ENCODE measurements around the gene UNC13D. TPM values are rescaled to one million over a fixed set of nuclear protein-coding genes. Genes with fewer than 3 reads are reported as not detected.
A peak's percentile ranks its signal among the peaks of the same experiment; 100 is the strongest.

The UNC13D gene
- total and polyA plus RNA-seq, 10 donors: 36.4 to 187 (median 120) TPM

DNA sequence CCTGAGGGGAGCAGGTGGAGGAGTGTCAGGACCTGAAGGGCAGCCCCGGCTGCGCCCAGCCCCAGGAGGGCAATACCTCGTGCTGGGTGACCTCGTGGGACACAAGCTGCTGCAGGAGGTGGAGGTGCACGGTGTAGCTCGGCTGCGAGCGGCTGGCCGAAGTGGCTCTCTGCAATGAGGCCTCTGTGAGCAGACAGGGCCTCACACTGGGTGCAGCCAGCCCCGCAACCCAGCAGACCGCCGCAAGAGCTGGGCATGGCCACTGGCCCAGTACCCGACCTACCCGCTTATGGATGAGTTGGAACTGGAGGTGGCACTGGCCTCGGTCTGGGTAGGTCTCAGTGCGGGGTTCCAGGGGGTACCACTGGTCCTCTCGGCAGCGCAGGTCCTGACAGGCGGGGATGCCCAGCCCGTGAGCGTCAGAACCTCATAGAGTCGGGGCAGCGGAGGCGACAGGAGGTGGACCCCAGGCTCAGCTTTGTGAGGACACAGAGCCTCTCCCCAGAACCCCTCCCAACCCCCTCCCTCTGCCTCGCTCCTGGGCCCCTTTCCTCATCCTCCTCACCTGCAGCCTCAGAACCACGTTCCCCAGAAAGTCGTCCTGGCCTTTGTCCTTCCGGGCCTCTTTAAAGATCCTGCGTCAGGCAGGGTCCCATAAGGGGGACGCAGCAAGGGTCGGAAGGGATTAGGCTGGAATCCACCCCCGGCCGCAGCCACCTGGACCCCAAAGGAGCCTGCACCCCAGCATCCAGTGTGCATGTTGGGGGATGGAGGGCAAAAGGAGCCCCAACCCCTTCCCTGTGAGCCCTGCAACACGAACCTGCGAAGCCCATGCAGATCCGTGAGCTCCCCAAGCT, 4.0 kb downstream of the UNC13D start:
- Histone ChIP-seq H3K4me3 (no peak overlapping the region), H3K27ac (peak overlapping the region in 3 of 8 donors; percentile 10 to 56 (median 24)), H3K27me3 (replicated peaks in 1 of 7) (no peaks in the 10 kb centered on the region), H3K4me1 (peaks cover 19 to 100% (median 65%) of the 10 kb centered on the region in 6 donors), H3K36me3 (peaks cover 0 to 78% (median 53%) of the 10 kb centered on the region in 6 donors), H3K9me3 (no peaks in the 10 kb centered on the region)
- TF ChIP-seq POLR2AphosphoS5 (IDR thresholded peaks at IDR 0.05): peak in 1 of 3 donors; percentile 31
- TF ChIP-seq, protein P1, sequence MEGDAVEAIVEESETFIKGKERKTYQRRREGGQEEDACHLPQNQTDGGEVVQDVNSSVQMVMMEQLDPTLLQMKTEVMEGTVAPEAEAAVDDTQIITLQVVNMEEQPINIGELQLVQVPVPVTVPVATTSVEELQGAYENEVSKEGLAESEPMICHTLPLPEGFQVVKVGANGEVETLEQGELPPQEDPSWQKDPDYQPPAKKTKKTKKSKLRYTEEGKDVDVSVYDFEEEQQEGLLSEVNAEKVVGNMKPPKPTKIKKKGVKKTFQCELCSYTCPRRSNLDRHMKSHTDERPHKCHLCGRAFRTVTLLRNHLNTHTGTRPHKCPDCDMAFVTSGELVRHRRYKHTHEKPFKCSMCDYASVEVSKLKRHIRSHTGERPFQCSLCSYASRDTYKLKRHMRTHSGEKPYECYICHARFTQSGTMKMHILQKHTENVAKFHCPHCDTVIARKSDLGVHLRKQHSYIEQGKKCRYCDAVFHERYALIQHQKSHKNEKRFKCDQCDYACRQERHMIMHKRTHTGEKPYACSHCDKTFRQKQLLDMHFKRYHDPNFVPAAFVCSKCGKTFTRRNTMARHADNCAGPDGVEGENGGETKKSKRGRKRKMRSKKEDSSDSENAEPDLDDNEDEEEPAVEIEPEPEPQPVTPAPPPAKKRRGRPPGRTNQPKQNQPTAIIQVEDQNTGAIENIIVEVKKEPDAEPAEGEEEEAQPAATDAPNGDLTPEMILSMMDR (IDR thresholded peaks at IDR 0.05 in 8 of 11, conservative IDR thresholded peaks at IDR 0.05 in 3 of 11): no peak
- no peak for TF ChIP-seq POLR2A (IDR thresholded peaks at IDR 0.05)
- intact Hi-C loops (cut with DNase I; ENCODE audit: low total_unique reads): no loop called here
- DNase-seq: peak; percentile 76
- WGBS, 5 donors: 91 to 97% (median 93%) methylated on average over 20 to 36 of the region's 36 CpGs

DNA sequence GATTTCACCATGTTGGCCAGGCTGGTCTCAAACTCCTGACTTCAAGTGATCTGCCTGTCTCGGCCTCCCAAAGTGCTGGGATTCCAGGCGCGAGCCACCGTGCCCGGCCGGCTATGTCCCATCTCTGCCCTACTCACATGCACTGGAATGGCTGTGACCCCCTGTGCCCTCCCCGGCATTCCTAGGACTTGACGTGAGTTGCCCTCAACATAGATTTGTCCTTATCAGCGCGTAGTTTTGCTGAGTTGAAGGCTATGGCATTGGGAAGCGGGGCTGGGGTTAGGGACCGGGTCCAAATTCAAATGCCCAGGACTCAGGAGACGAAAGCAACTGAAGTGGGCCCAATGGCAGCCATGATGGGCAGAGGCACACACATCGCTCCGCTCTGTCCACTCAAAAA, 5.8 kb downstream of the UNC13D start:
- peaks cover 18 to 100% (median 62%) of the 10 kb centered on the region in 6 donors for H3K4me1 ChIP-seq
- peak overlapping the region in 5 of 8 donors; percentile 33 to 91 (median 44) for H3K27ac ChIP-seq
- peak; percentile 47 to 53 (median 51) for TF ChIP-seq POLR2AphosphoS5 (IDR thresholded peaks at IDR 0.05)
- TF ChIP-seq, protein P1 (IDR thresholded peaks at IDR 0.05 in 8 of 11, conservative IDR thresholded peaks at IDR 0.05 in 3 of 11): no peak
- intact Hi-C loops (cut with DNase I; ENCODE audit: low total_unique reads): no loop called here
- 70 to 89% (median 82%) methylated on average over 15 of the region's 15 CpGs for WGBS, 5 donors
- no peaks in the 10 kb centered on the region for H3K27me3 ChIP-seq (replicated peaks in 1 of 7)
- H3K4me3 ChIP-seq: no peak overlapping the region
- H3K36me3 ChIP-seq: peaks cover 0 to 96% (median 70%) of the 10 kb centered on the region in 6 donors
- peak; percentile 80 for DNase-seq
- H3K9me3 ChIP-seq: no peaks in the 10 kb centered on the region

DNA sequence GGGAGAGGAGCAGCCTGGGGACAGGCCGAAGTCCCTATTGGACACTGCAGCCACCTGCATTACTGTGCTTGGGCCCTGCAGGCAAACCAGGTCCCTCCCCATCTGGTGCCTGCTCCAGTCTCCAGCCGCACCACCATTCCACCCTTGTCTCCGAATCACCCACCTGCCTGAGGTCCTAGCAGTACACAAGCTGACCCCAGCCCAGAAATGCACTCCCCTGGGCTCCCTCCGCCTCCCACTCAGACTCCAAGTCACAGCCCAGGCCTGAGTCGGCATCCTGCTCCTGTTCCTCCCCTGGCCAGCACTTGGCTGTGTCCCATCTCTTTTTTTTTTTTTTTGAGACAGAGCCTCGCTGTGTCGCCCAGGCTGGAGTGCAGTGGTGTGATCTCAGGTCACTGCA, 6.3 kb downstream of the UNC13D start:
- Histone ChIP-seq H3K27me3 (replicated peaks in 1 of 7) (no peaks in the 10 kb centered on the region), H3K36me3 (peaks cover 0 to 100% (median 74%) of the 10 kb centered on the region in 6 donors), H3K27ac (peak overlapping the region in 6 of 8 donors; percentile 33 to 91 (median 40)), H3K4me1 (peaks cover 18 to 100% (median 62%) of the 10 kb centered on the region in 6 donors), H3K9me3 (no peaks in the 10 kb centered on the region), H3K4me3 (no peak overlapping the region)
- WGBS, 5 donors: 70 to 85% (median 81%) methylated on average over 7 of the region's 7 CpGs
- intact Hi-C loops (cut with DNase I; ENCODE audit: low total_unique reads): no loop called here
- no peak for TF ChIP-seq POLR2A (IDR thresholded peaks at IDR 0.05)
- TF ChIP-seq, protein P1 (IDR thresholded peaks at IDR 0.05 in 8 of 11, conservative IDR thresholded peaks at IDR 0.05 in 3 of 11): no peak
- no peak for TF ChIP-seq POLR2AphosphoS5 (IDR thresholded peaks at IDR 0.05)
- DNase-seq: no peak

DNA sequence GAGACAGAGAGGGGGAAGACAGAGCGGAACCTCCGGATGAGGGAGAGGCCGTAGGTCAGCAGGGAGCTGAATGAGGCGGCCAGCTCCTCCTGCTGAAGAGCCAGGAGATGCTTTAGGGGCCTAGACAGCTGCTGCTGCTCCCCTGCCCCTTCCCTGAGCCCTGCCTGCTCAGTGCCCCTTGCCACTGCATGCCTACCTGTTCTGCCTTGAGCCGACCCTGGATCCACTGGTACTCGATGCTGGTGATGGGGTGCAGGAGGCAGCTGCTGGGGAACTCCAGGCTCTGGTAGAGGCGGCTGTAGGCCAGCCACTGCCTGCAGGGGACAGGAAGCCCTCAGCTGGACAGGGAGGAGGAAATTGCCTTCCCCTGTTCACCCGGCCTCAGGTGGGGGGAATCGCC, 7.6 kb downstream of the UNC13D start:
- Histone ChIP-seq H3K27me3 (replicated peaks in 1 of 7) (no peaks in the 10 kb centered on the region), H3K36me3 (peaks cover 0 to 100% (median 73%) of the 10 kb centered on the region in 6 donors), H3K4me1 (peaks cover 21 to 100% (median 64%) of the 10 kb centered on the region in 6 donors), H3K27ac (peak overlapping the region in 4 of 8 donors; percentile 34 to 91 (median 60)), H3K9me3 (no peaks in the 10 kb centered on the region), H3K4me3 (no peak overlapping the region)
- WGBS, 5 donors: 68 to 82% (median 75%) methylated on average over 6 to 9 of the region's 9 CpGs
- TF ChIP-seq, protein P1 (IDR thresholded peaks at IDR 0.05 in 8 of 11, conservative IDR thresholded peaks at IDR 0.05 in 3 of 11): no peak
- peak in 2 of 3 donors; percentile 32 to 59 for TF ChIP-seq POLR2AphosphoS5 (IDR thresholded peaks at IDR 0.05)
- no peak for DNase-seq
- intact Hi-C loops (cut with DNase I; ENCODE audit: low total_unique reads): no loop called here
